Loucy (cell line): Measurements from ENCODE around the gene SGCA.

ENCODE experiments used
- CTCF ChIP-seq: fragments of 200-600 bp; sonication (generic); conservative IDR thresholded peaks from 2 replicates; pipeline ENCODE4 v1.5.1; 2014; ENCODE audit warnings: mild to moderate bottlenecking, antibody characterized with exemption, low read length
- EZH2phosphoT487 ChIP-seq: fragments of 200-600 bp; IDR thresholded peaks from 2 replicates; pipeline ENCODE4 v1.6.1; 2018; ENCODE audit warnings: antibody characterized with exemption, mild to moderate bottlenecking, moderate library complexity, borderline replicate concordance

- TF ChIP-seq EZH2phosphoT487 (no peak), CTCF (no peak)
Observed at GRCh38 chr17:50189550-50190292, 23.9 kb downstream of the SGCA start.
